PC-9 (cell line): Measurements from ENCODE around the gene IGFL4. TPM values are rescaled to one million over a fixed set of nuclear protein-coding genes. Genes with fewer than 3 reads are reported as not detected.

Experiments
- BruUV-seq: library from RNA; stranded (reverse); fragments of 400-500 nt; replicated peaks from 2 replicates; lab custom pipeline; 2021; lab: Mats Ljungman, UMichigan
- CTCF ChIA-PET: fragments of 300-600 bp; sonication (Branson Sonifier 250); formaldehyde crosslinking; loops from one replicate; lab custom pipeline; 2022; ENCODE audit warnings: antibody characterized with exemption; lab: Charles Lee
- POLR2A ChIA-PET: fragments of 300-600 bp; sonication (Branson Sonifier 250); formaldehyde crosslinking; loops from one replicate; lab custom pipeline; 2022; ENCODE audit warnings: antibody characterized with exemption; ENCODE audit not compliant: unreplicated experiment; lab: Charles Lee
- DNase-seq, 2 experiments: peaks; one replicate each; pipeline versions ENCODE4 v3.0.0 to v3.0.0-alpha.2; 2015 to 2022; ENCODE audit warnings: mixed read lengths in 1 of 2
- H2AFZ ChIP-seq: fragments of 200-600 bp; sonication (generic); 2 replicates; pipeline ENCODE4 v1.8.1; 2017; ENCODE audit warnings: antibody characterized with exemption
- H3F3A ChIP-seq: fragments of 200-600 bp; sonication (generic); 2 replicates; pipeline ENCODE4 v1.8.1; 2017; ENCODE audit warnings: antibody characterized with exemption, mild to moderate bottlenecking, low read depth; ENCODE audit not compliant: insufficient read depth
- H3K27ac ChIP-seq: fragments of 200-600 bp; sonication (generic); 2 replicates; pipeline ENCODE4 v1.6.1; 2016; ENCODE audit warnings: mixed run types
- H3K27me3 ChIP-seq: fragments of 200-600 bp; sonication (generic); 2 replicates; pipeline ENCODE4 v1.6.1; 2016; ENCODE audit warnings: low read depth, mixed run types; ENCODE audit not compliant: insufficient read depth
- H3K36me3 ChIP-seq: fragments of 200-600 bp; sonication (generic); 2 replicates; pipeline ENCODE4 v1.6.1; 2016; ENCODE audit warnings: low read depth, mixed run types
- H3K4me1 ChIP-seq: fragments of 200-600 bp; sonication (generic); replicated peaks from 2 replicates; pipeline ENCODE4 v1.6.1; 2016; ENCODE audit warnings: mixed run types; ENCODE audit not compliant: insufficient read depth
- H3K4me2 ChIP-seq: fragments of 200-600 bp; sonication (generic); 2 replicates; pipeline ENCODE4 v1.6.1; 2017; ENCODE audit warnings: mixed run types
- H3K4me3 ChIP-seq: fragments of 200-600 bp; sonication (generic); 2 replicates; pipeline ENCODE4 v1.6.1; 2016; ENCODE audit warnings: mixed run types
- H3K79me2 ChIP-seq: fragments of 200-600 bp; sonication (generic); 2 replicates; pipeline ENCODE4 v1.6.1; 2017; ENCODE audit warnings: low read depth, mixed run types
- H3K9me2 ChIP-seq: fragments of 200-600 bp; sonication (generic); 2 replicates; pipeline ENCODE4 v1.8.1; 2017; ENCODE audit warnings: mild to moderate bottlenecking; ENCODE audit not compliant: insufficient read depth
- H3K9me3 ChIP-seq: fragments of 200-600 bp; sonication (generic); 2 replicates; pipeline ENCODE4 v1.8.1; 2016; ENCODE audit warnings: low read depth; ENCODE audit not compliant: insufficient read depth
- H4K20me1 ChIP-seq: fragments of 200-600 bp; sonication (generic); 2 replicates; pipeline ENCODE4 v1.8.1; 2017; ENCODE audit not compliant: insufficient read depth
- CTCF ChIP-seq: fragments of 200-600 bp; sonication (generic); conservative IDR thresholded peaks from 2 replicates; pipeline ENCODE4 v1.6.1; 2017; ENCODE audit warnings: mixed run types, antibody characterized with exemption, mild to moderate bottlenecking, moderate library complexity
- EZH2 ChIP-seq: fragments of 200-600 bp; sonication (generic); IDR thresholded peaks from 2 replicates; pipeline ENCODE4 v1.8.0; 2017; ENCODE audit warnings: antibody characterized with exemption, low read depth
- intact Hi-C: fragments of 100-400 bp; cut with micrococcal nuclease; formaldehyde crosslinking; loops from one replicate; pipeline ENCODE4 v1.10.0; 2022; ENCODE audit not compliant: unreplicated experiment
- total RNA-seq: library from RNA; stranded (reverse); gene quantifications from 2 replicates; pipeline ENCODE4 v1.2.3, GENCODE V29; 2021

Gene IGFL4
- total RNA-seq, 1 experiment from 2014 or later: not detected

- intact Hi-C loops: loop anchor here (5.0 kb wide), 1 partner anchor 133 kb away; no protein-coding TSS in a partner anchor
- DNase-seq: peak; percentile 59 to 83
- H3K36me3 ChIP-seq: no peaks in the 10 kb centered on the region
- H3K4me3 ChIP-seq: peak overlapping the region; percentile 53; the same call in 1 of the 2 replicates
- H3K9me2 ChIP-seq: no peaks in the 10 kb centered on the region
- peaks cover 5% of the 10 kb centered on the region; the same call in 1 of the 2 replicates for H4K20me1 ChIP-seq
- POLR2A ChIA-PET: interaction anchor here (0.6 to 0.7 kb wide), 2 partner anchors 20 to 117 kb away, joined by 3 to 5 read pairs; partner anchors contain the start of gene CCDC61
- H3F3A ChIP-seq: peaks cover 4% of the 10 kb centered on the region
- no peak for TF ChIP-seq CTCF
- no peak for TF ChIP-seq EZH2
- H2AFZ ChIP-seq: 0 out of 2 replicates have a peak overlapping the region, but pooled peaks have one; percentile 47
- H3K79me2 ChIP-seq: no peaks in the 10 kb centered on the region
- no TSS peak for BruUV-seq
- no peaks in the 10 kb centered on the region for H3K27me3 ChIP-seq
- H3K4me1 ChIP-seq: peaks cover 7% of the 10 kb centered on the region; the same call in 1 of the 2 replicates
- H3K4me2 ChIP-seq: peak overlapping the region; percentile 69
- no peaks in the 10 kb centered on the region for H3K9me3 ChIP-seq
- CTCF ChIA-PET: interaction anchor here (0.6 kb wide), 1 partner anchor 1101 kb away, joined by 8 read pairs; no protein-coding TSS in a partner anchor
- H3K27ac ChIP-seq: no peak overlapping the region
These were observed 25.7 kb downstream of the IGFL4 start for GRCh38 chr19:46014941-46015686.

- no peak for TF ChIP-seq EZH2
- no peak for TF ChIP-seq CTCF
- CTCF ChIA-PET: no interaction called here
These were observed 26.3 kb downstream of the IGFL4 start for GRCh38 chr19:46014534-46014933.

GRCh38 chr19:46009530-46010510 is 31.0 kb downstream of the IGFL4 start:
- no TSS peak for BruUV-seq
- no peaks in the 10 kb centered on the region for H3K27me3 ChIP-seq
- 0 out of 2 replicates have a peak, but pooled peaks cover 7% of the 10 kb centered on the region for H3K4me1 ChIP-seq
- H3K9me2 ChIP-seq: no peaks in the 10 kb centered on the region
- intact Hi-C loops: no loop called here
- ChIA-PET CTCF (interaction anchor here (0.5 to 1.0 kb wide), 5 partner anchors 11 to 413 kb away, joined by 3 to 13 read pairs (median 3); no protein-coding TSS in a partner anchor), POLR2A (no interaction called here)
- H3K4me2 ChIP-seq: no peak overlapping the region
- no peak overlapping the region for H2AFZ ChIP-seq
- 0 out of 2 replicates have a peak, but pooled peaks cover 9% of the 10 kb centered on the region for H3K36me3 ChIP-seq
- H3K9me3 ChIP-seq: no peaks in the 10 kb centered on the region
- no peaks in the 10 kb centered on the region for H3K79me2 ChIP-seq
- no peak overlapping the region for H3K27ac ChIP-seq
- peak; percentile 98 for TF ChIP-seq CTCF
- TF ChIP-seq EZH2: no peak
- no peaks in the 10 kb centered on the region for H4K20me1 ChIP-seq
- H3F3A ChIP-seq: peaks cover 5% of the 10 kb centered on the region
- H3K4me3 ChIP-seq: no peak overlapping the region
- peak; percentile 52 to 61 for DNase-seq

More at GRCh38 chr19:46014534-46014933, 26.3 kb downstream of the IGFL4 start:
- Histone ChIP-seq H3K9me2 (no peaks in the 10 kb centered on the region), H3F3A (peaks cover 4% of the 10 kb centered on the region), H3K9me3 (no peaks in the 10 kb centered on the region), H2AFZ (0 out of 2 replicates have a peak overlapping the region, but pooled peaks have one; percentile 47), H3K27me3 (no peaks in the 10 kb centered on the region), H3K4me1 (peaks cover 7% of the 10 kb centered on the region; the same call in 1 of the 2 replicates), H3K4me2 (peak overlapping the region; percentile 69), H3K36me3 (no peaks in the 10 kb centered on the region), H3K79me2 (no peaks in the 10 kb centered on the region), H4K20me1 (peaks cover 5% of the 10 kb centered on the region; the same call in 1 of the 2 replicates), H3K4me3 (peak overlapping the region; percentile 53; the same call in 1 of the 2 replicates), H3K27ac (no peak overlapping the region)
- DNase-seq: no peak
- BruUV-seq: no TSS peak
- POLR2A ChIA-PET: interaction anchor here (0.7 kb wide), 1 partner anchor 20 kb away, joined by 5 read pairs; the partner anchor contains the start of gene CCDC61
- intact Hi-C loops: no loop called here
